Measurements from ENCODE around the gene CDR2. TPM values are rescaled to one million over a fixed set of nuclear protein-coding genes. Genes with fewer than 3 reads are reported as not detected.
"Not testable (repeated sequence)": the region's sequence is repeated elsewhere in the genome, so short reads cannot be mapped to it uniquely, and the experiment has no call there.

Gene CDR2
- total and polyA plus RNA-seq, 8 donors, result 17.3 to 33.1 (median 25.8) TPM

- no peak for ATAC-seq
- no peak overlapping the region for H3K27ac ChIP-seq
- no peaks in the 10 kb centered on the region for H3K27me3 ChIP-seq
- H3K4me3 ChIP-seq, result no peak overlapping the region
- no peaks in the 10 kb centered on the region for H3K9me3 ChIP-seq
- no peak for DNase-seq
- H3K4me1 ChIP-seq, result no peaks in the 10 kb centered on the region
- H3K36me3 ChIP-seq, result peaks cover 0 to 100% of the 10 kb centered on the region in 2 donors
- intact Hi-C loops (cut with DNase I), result no loop called here
- TF ChIP-seq, protein P1, sequence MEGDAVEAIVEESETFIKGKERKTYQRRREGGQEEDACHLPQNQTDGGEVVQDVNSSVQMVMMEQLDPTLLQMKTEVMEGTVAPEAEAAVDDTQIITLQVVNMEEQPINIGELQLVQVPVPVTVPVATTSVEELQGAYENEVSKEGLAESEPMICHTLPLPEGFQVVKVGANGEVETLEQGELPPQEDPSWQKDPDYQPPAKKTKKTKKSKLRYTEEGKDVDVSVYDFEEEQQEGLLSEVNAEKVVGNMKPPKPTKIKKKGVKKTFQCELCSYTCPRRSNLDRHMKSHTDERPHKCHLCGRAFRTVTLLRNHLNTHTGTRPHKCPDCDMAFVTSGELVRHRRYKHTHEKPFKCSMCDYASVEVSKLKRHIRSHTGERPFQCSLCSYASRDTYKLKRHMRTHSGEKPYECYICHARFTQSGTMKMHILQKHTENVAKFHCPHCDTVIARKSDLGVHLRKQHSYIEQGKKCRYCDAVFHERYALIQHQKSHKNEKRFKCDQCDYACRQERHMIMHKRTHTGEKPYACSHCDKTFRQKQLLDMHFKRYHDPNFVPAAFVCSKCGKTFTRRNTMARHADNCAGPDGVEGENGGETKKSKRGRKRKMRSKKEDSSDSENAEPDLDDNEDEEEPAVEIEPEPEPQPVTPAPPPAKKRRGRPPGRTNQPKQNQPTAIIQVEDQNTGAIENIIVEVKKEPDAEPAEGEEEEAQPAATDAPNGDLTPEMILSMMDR (IDR thresholded peaks at IDR 0.05), result no peak
Observed at GRCh38 chr16:22306788-22307187, 67.6 kb downstream of the CDR2 start.

DNA sequence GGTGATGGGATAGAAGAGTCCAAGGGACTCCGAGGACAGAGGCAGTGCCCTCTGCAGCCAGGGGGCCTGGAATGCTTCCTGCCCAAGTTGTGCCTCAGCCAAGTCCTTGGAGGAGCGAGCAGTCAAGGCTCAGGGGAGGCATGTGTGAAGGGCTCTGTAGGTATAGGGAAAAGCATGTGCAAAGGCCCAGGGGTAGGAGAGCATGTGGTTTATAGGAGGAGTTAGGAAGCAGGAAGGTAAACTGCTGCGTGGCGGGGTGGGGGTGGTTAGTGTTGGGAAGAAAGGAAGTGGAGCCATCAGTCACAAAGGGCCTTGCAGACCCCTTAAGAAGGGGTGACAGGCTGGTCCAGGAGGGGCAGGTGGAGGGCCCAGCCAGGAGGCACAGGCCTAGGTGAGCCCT, 70.0 kb downstream of the CDR2 start:
- no peaks in the 10 kb centered on the region for H3K27me3 ChIP-seq
- DNase-seq, result no peak
- TF ChIP-seq, protein P1 (IDR thresholded peaks at IDR 0.05), result no peak
- H3K9me3 ChIP-seq, result no peaks in the 10 kb centered on the region
- peaks cover 0 to 13% of the 10 kb centered on the region in 2 donors for H3K4me1 ChIP-seq
- H3K4me3 ChIP-seq, result no peak overlapping the region
- H3K36me3 ChIP-seq, result peaks cover 0 to 83% of the 10 kb centered on the region in 2 donors
- H3K27ac ChIP-seq, result no peak overlapping the region
- ATAC-seq, result no peak
- intact Hi-C loops (cut with DNase I), result no loop called here

DNA sequence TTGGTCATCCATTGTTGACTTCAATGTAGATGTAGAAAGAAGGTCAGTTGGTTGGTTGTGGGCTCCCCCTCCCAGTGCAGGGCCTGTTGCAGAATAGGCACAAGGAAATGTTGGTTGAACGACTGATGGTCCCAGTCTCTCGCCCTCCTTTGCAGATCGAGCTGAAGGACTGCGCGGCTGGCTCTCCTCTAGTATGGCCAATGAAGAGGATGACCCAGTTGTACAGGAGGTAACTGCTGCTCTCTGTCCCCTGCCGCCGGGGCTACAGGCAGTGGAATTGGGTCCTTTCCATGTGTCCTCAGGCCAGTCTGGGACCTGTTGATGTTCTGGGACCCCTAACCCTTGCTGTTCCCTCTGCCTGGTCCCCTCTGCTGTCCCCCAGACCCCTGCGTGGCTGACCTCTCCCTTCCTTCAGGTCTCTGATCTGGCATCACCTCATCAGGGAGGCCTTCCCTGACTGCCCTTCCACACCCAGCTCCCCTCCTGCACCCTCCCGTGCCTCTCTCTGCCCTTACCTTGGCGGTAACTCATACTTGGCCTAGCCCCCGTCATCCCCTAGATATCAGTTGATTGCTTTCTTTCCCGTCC, 71.5 kb downstream of the CDR2 start:
- ATAC-seq (no peak), DNase-seq (no peak)
- TF ChIP-seq, protein P1 (IDR thresholded peaks at IDR 0.05), result no peak
- H3K27me3 ChIP-seq, result no peaks in the 10 kb centered on the region
- H3K4me1 ChIP-seq, result peaks cover 0 to 25% of the 10 kb centered on the region in 2 donors
- no peaks in the 10 kb centered on the region for H3K9me3 ChIP-seq
- H3K4me3 ChIP-seq, result no peak overlapping the region
- H3K36me3 ChIP-seq, result peaks cover 0 to 68% of the 10 kb centered on the region in 2 donors
- intact Hi-C loops (cut with DNase I), result no loop called here
- H3K27ac ChIP-seq, result no peak overlapping the region

DNA sequence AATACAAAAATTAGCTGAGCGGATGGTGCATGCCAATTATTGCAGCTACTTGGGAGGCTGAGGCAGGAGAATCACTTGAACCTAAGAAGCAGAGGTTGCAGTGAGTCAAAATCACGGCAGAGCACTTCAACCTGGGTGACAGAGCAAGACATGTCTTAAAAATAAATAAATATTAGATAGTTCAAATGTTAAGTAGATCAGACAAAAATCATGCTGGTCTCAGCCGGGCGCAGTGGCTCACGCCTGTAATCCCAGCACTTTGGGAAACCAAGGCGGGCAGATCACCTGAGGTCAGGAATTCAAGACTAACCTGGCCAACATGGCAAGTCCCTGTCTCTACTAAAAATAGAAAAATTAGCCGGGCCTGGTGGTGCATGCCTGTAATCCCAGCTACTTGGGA, 73.0 kb downstream of the CDR2 start:
- H3K36me3 ChIP-seq, result peaks cover 0 to 54% of the 10 kb centered on the region in 2 donors
- H3K9me3 ChIP-seq; H3K27ac ChIP-seq; H3K4me3 ChIP-seq; intact Hi-C loops (cut with DNase I); H3K27me3 ChIP-seq; ATAC-seq; DNase-seq: not testable (repeated sequence)
- H3K4me1 ChIP-seq, result peaks cover 0 to 32% of the 10 kb centered on the region in 2 donors

DNA sequence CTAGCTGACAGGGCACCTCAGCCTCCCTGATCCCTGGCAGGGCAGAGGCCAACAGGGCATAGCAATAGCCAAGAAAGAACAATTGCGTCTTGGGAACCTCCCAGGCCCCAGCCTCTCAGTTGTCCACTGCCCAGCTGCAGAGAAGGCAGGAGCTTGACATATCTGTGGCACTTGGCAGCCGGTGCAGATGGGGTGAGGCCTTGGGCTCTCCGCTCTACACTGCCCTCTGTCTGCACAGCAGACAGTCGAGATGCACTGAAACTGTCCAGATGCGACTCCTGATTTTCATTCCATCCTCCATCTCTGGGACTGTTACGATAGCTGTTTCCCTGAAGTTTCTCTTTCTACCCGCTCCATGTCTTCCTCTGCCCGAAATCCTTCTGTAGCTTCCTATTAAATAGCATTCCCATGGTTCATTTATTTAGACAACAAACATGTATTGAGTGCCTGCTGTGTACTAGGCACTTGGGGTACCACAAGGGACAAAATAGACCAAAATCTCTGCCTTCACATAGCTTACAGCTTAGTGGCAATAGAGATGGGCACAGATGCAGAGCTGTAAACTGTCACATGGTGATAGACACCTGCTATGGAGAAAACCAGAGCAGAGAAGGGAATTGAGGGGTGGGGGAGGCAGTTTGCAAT, 73.9 kb downstream of the CDR2 start:
- Histone ChIP-seq H3K4me1 (peaks cover 0 to 37% of the 10 kb centered on the region in 2 donors), H3K27ac (no peak overlapping the region), H3K27me3 (no peaks in the 10 kb centered on the region), H3K9me3 (no peaks in the 10 kb centered on the region), H3K4me3 (no peak overlapping the region), H3K36me3 (peaks cover 0 to 45% of the 10 kb centered on the region in 2 donors)
- TF ChIP-seq, protein P1 (IDR thresholded peaks at IDR 0.05), result peak; percentile 44 to 46
- peak in 3 of 4 donors; percentile 27 to 74 (median 49) for DNase-seq
- intact Hi-C loops (cut with DNase I), result no loop called here
- ATAC-seq, result no peak

All from left lung (tissue), 10 donors.